SU-DHL-6 (cell line): ENCODE measurements around the gene ANK3.

ENCODE experiments used
- H2AFZ ChIP-seq: fragments of 200-600 bp; sonication (generic); 2 replicates; pipeline ENCODE4 v1.6.1; 2014; ENCODE audit warnings: low read depth, mild to moderate bottlenecking, moderate library complexity, mixed read lengths, antibody characterized with exemption, low read length; ENCODE audit not compliant: severe bottlenecking
- H3F3A ChIP-seq: fragments of 200-600 bp; shearing (Covaris generic); 2 replicates; pipeline ENCODE4 v1.6.0; 2016; ENCODE audit warnings: antibody characterized with exemption, mild to moderate bottlenecking; ENCODE audit not compliant: insufficient read depth
- H3K27ac ChIP-seq: fragments of 200-600 bp; sonication (generic); 2 replicates; pipeline ENCODE4 v1.5.1; 2016; ENCODE audit warnings: low read depth, mild to moderate bottlenecking, low read length, moderate library complexity, mixed read lengths
- H3K27me3 ChIP-seq: fragments of 200-600 bp; sonication (generic), shearing (Covaris generic); 2 replicates; pipeline ENCODE4 v1.6.0; 2014; ENCODE audit warnings: mild to moderate bottlenecking, low read length
- H3K36me3 ChIP-seq: fragments of 200-600 bp; sonication (generic); 2 replicates; pipeline ENCODE4 v1.6.1; 2014; ENCODE audit warnings: mild to moderate bottlenecking, low read length, mixed read lengths
- H3K4me2 ChIP-seq: fragments of 300-600, 200-600 bp; shearing (Covaris generic), sonication (generic); 2 replicates; pipeline ENCODE4 v1.6.0; 2014; ENCODE audit warnings: low read length, low read depth, mild to moderate bottlenecking; ENCODE audit not compliant: poor library complexity, severe bottlenecking
- H3K4me3 ChIP-seq: fragments of 200-600 bp; sonication (generic); 2 replicates; pipeline ENCODE4 v1.5.1; 2014; ENCODE audit warnings: antibody characterized with exemption, low read length, mild to moderate bottlenecking, mixed read lengths; ENCODE audit not compliant: insufficient read depth, poor library complexity, severe bottlenecking
- H3K79me2 ChIP-seq: fragments of 200-600 bp; sonication (generic); 2 replicates; pipeline ENCODE4 v1.6.1; 2014; ENCODE audit warnings: mild to moderate bottlenecking, low read length, moderate library complexity; ENCODE audit not compliant: insufficient read depth
- H3K9ac ChIP-seq: fragments of 200-600 bp; sonication (generic); 2 replicates; pipeline ENCODE4 v1.7.0; 2014; ENCODE audit warnings: mild to moderate bottlenecking, low read length
- H3K9me2 ChIP-seq: fragments of 200-600 bp; sonication (generic); replicated peaks from 2 replicates; pipeline ENCODE4 v1.6.1; 2014; ENCODE audit warnings: low read length; ENCODE audit not compliant: insufficient read depth
- H3K9me3 ChIP-seq: fragments of 200-600 bp; sonication (generic); 2 replicates; pipeline ENCODE4 v1.6.1; 2014; ENCODE audit warnings: low read length, mixed read lengths; ENCODE audit not compliant: insufficient read depth
- H4K20me1 ChIP-seq: fragments of 200-600 bp; sonication (generic); 2 replicates; pipeline ENCODE4 v1.6.1; 2014; ENCODE audit warnings: low read depth, mild to moderate bottlenecking, antibody characterized with exemption, low read length, moderate library complexity, mixed read lengths
- CTCF ChIP-seq: fragments of 200-600 bp; sonication (generic); IDR thresholded peaks from one replicate; pipeline ENCODE4 v1.5.1; 2017; ENCODE audit warnings: antibody characterized with exemption, mild to moderate bottlenecking, low read length, moderate library complexity; ENCODE audit not compliant: insufficient read depth, poor library complexity, severe bottlenecking
- EZH2phosphoT487 ChIP-seq: fragments of 200-600 bp; sonication (generic), shearing (Covaris generic); conservative IDR thresholded peaks from 2 replicates; pipeline ENCODE4 v1.6.1; 2018; ENCODE audit warnings: mild to moderate bottlenecking, antibody characterized with exemption, low read length, moderate library complexity, mixed read lengths

Gene ANK3

GRCh38 chr10:60362461-60362860 lies 27.2 kb downstream of the ANK3 start:
- Histone ChIP-seq H2AFZ (no peak overlapping the region), H3K27me3 (no peaks in the 10 kb centered on the region), H4K20me1 (no peaks in the 10 kb centered on the region), H3K36me3 (no peaks in the 10 kb centered on the region), H3K9ac (no peak overlapping the region), H3K4me2 (no peak overlapping the region), H3K9me2 (no peaks in the 10 kb centered on the region), H3K9me3 (no peaks in the 10 kb centered on the region), H3F3A (peaks cover 5% of the 10 kb centered on the region; the same call in 1 of the 2 replicates), H3K4me3 (no peak overlapping the region), H3K79me2 (no peaks in the 10 kb centered on the region), H3K27ac (no peak overlapping the region)
- TF ChIP-seq EZH2phosphoT487 (no peak), CTCF (no peak)

- Histone ChIP-seq H3K79me2 (no peaks in the 10 kb centered on the region), H4K20me1 (no peaks in the 10 kb centered on the region), H3F3A (peaks cover 5% of the 10 kb centered on the region; the same call in 1 of the 2 replicates), H3K9me3 (no peaks in the 10 kb centered on the region), H3K36me3 (no peaks in the 10 kb centered on the region), H3K9ac (no peak overlapping the region), H2AFZ (no peak overlapping the region), H3K4me2 (no peak overlapping the region), H3K4me3 (no peak overlapping the region), H3K27me3 (no peaks in the 10 kb centered on the region), H3K27ac (no peak overlapping the region), H3K9me2 (no peaks in the 10 kb centered on the region)
- TF ChIP-seq CTCF (no peak), EZH2phosphoT487 (no peak)
Measured at GRCh38 chr10:60359066-60359465, 30.6 kb downstream of the ANK3 start.

- H3K27ac ChIP-seq = no peak overlapping the region
- no peaks in the 10 kb centered on the region for H3K9me3 ChIP-seq
- H3K79me2 ChIP-seq = no peaks in the 10 kb centered on the region
- H3K36me3 ChIP-seq = no peaks in the 10 kb centered on the region
- no peak overlapping the region for H3K4me2 ChIP-seq
- H3K9ac ChIP-seq = no peak overlapping the region
- no peak for TF ChIP-seq CTCF
- TF ChIP-seq EZH2phosphoT487 = no peak
- H4K20me1 ChIP-seq = no peaks in the 10 kb centered on the region
- no peak overlapping the region for H2AFZ ChIP-seq
- no peak overlapping the region for H3K4me3 ChIP-seq
- H3F3A ChIP-seq = peaks cover 11% of the 10 kb centered on the region
- H3K27me3 ChIP-seq = no peaks in the 10 kb centered on the region
- H3K9me2 ChIP-seq = no peaks in the 10 kb centered on the region
Measured at GRCh38 chr10:60358282-60358681, 31.4 kb downstream of the ANK3 start.
